ENCODE data around the gene RIOX2. TPM values are rescaled to one million over a fixed set of nuclear protein-coding genes. Genes with fewer than 3 reads are reported as not detected.

Gene RIOX2
- total RNA-seq, 1 donor = 27.1 TPM

DNA sequence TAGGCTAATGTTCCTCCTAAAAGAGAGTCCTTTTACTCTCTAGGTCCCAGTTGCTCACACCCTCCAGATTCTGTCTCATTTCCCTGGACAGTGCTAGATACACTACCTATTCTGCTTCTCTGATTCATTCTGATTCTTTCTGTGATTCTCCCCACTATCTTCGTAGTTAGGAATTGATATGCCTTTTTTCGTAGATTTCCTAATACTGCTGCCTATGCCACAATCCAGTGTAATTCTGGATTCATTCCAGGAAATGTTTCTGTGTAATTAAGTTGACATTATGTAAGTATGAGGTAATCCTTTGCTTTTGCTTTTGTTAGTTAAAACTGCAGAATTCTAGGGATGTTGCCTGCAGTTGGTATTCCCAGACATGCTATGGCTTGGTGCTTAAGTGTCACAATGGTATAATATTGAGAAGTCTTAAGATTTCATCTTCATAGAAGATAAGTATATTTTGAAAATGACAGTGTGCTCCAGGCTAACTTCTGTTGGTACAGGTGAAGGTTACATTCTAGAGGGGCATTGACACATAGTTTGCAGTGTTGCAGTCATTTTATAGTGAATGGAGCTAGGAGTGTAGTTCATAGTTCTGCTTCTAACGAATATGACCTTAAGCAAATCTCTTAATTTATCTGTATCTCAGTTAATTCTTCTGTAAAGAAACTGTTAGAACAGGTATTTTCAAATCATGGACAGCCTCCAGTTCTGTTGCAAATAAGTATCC is 54.3 kb downstream of the RIOX2 start:
- Histone ChIP-seq H3K4me2 (ENCODE audit: insufficient read depth, low read length) (no peak overlapping the region), H3K4me3 (ENCODE audit: insufficient read depth, low read length) (no peak overlapping the region), H3K36me3 (ENCODE audit: insufficient read depth, low read length) (peaks cover 12% of the 10 kb centered on the region), H3K9me3 (ENCODE audit: low read depth, low read length) (no peaks in the 10 kb centered on the region), H3K4me1 (ENCODE audit: insufficient read depth, low read length) (no peaks in the 10 kb centered on the region), H3K27ac (ENCODE audit: low read depth, low read length) (no peak overlapping the region), H2AFZ (ENCODE audit: low read length) (no peak overlapping the region), H3K27me3 (ENCODE audit: insufficient read depth, low read length) (no peaks in the 10 kb centered on the region), H4K20me1 (ENCODE audit: insufficient read depth, low read length) (no peaks in the 10 kb centered on the region), H3K79me2 (ENCODE audit: insufficient read depth, low read length) (no peaks in the 10 kb centered on the region)
- TF ChIP-seq, protein P1, sequence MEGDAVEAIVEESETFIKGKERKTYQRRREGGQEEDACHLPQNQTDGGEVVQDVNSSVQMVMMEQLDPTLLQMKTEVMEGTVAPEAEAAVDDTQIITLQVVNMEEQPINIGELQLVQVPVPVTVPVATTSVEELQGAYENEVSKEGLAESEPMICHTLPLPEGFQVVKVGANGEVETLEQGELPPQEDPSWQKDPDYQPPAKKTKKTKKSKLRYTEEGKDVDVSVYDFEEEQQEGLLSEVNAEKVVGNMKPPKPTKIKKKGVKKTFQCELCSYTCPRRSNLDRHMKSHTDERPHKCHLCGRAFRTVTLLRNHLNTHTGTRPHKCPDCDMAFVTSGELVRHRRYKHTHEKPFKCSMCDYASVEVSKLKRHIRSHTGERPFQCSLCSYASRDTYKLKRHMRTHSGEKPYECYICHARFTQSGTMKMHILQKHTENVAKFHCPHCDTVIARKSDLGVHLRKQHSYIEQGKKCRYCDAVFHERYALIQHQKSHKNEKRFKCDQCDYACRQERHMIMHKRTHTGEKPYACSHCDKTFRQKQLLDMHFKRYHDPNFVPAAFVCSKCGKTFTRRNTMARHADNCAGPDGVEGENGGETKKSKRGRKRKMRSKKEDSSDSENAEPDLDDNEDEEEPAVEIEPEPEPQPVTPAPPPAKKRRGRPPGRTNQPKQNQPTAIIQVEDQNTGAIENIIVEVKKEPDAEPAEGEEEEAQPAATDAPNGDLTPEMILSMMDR (IDR thresholded peaks at IDR 0.05; ENCODE audit: extremely low read depth, low read depth, low read length) = no peak
- DNase-seq (ENCODE audit: insufficient read length, low spot score, missing footprints) = no peak

DNA sequence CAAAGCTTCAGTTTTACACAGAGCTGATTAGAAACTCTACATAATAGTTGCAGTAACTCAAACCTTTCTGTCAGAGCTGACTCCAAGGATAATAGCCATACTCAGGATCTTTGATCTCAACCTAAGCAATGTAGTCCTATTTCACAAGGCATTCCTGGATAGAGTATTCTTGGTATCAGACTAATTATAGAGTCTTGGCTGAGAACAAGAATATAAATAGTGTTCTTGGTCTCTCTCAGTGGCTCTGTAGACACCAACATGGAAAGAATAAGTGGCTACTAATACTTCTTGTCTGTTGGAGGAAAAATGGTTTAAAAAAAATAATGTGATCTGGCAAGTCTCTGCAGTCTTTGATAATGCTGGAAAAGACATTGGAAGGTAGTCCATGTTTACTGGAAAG is 55.7 kb downstream of the RIOX2 start:
- H3K4me2 ChIP-seq (ENCODE audit: insufficient read depth, low read length) = no peak overlapping the region
- no peak overlapping the region for H3K4me3 ChIP-seq (ENCODE audit: insufficient read depth, low read length)
- no peak overlapping the region for H2AFZ ChIP-seq (ENCODE audit: low read length)
- no peak overlapping the region for H3K27ac ChIP-seq (ENCODE audit: low read depth, low read length)
- DNase-seq (ENCODE audit: insufficient read length, low spot score, missing footprints) = no peak
- H3K27me3 ChIP-seq (ENCODE audit: insufficient read depth, low read length) = no peaks in the 10 kb centered on the region
- TF ChIP-seq, protein P1 (IDR thresholded peaks at IDR 0.05; ENCODE audit: extremely low read depth, low read depth, low read length) = no peak
- no peaks in the 10 kb centered on the region for H3K79me2 ChIP-seq (ENCODE audit: insufficient read depth, low read length)
- no peaks in the 10 kb centered on the region for H3K9me3 ChIP-seq (ENCODE audit: low read depth, low read length)
- H3K36me3 ChIP-seq (ENCODE audit: insufficient read depth, low read length) = peaks cover 18% of the 10 kb centered on the region
- H3K4me1 ChIP-seq (ENCODE audit: insufficient read depth, low read length) = no peaks in the 10 kb centered on the region
- H4K20me1 ChIP-seq (ENCODE audit: insufficient read depth, low read length) = no peaks in the 10 kb centered on the region

DNA sequence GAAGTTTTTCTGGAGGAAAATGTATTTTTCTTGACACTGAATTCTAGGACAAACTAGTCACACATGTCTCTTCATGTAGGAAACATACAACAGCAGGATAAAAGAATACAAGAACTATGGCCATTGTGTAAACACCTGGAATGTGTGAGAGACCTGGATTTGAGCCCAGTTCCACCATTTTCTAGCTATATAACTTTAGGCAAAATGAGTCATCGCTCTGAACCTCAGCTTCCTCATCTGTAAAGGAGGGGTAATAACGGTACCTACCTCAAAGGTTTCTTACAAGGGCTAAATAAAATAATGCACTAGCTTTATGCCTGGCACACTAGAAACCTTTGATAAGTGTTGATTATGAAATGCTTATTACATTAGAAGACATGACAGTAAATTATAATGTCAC is 57.8 kb downstream of the RIOX2 start:
- H3K27ac ChIP-seq (ENCODE audit: low read depth, low read length) = no peak overlapping the region
- H3K9me3 ChIP-seq (ENCODE audit: low read depth, low read length) = no peaks in the 10 kb centered on the region
- H3K4me2 ChIP-seq (ENCODE audit: insufficient read depth, low read length) = no peak overlapping the region
- H4K20me1 ChIP-seq (ENCODE audit: insufficient read depth, low read length) = no peaks in the 10 kb centered on the region
- DNase-seq (ENCODE audit: insufficient read length, low spot score, missing footprints) = peak; percentile 37
- no peak overlapping the region for H3K4me3 ChIP-seq (ENCODE audit: insufficient read depth, low read length)
- no peaks in the 10 kb centered on the region for H3K79me2 ChIP-seq (ENCODE audit: insufficient read depth, low read length)
- no peak overlapping the region for H2AFZ ChIP-seq (ENCODE audit: low read length)
- peaks cover 18% of the 10 kb centered on the region for H3K36me3 ChIP-seq (ENCODE audit: insufficient read depth, low read length)
- no peaks in the 10 kb centered on the region for H3K27me3 ChIP-seq (ENCODE audit: insufficient read depth, low read length)
- no peaks in the 10 kb centered on the region for H3K4me1 ChIP-seq (ENCODE audit: insufficient read depth, low read length)
- TF ChIP-seq, protein P1 (IDR thresholded peaks at IDR 0.05; ENCODE audit: extremely low read depth, low read depth, low read length) = no peak

DNA sequence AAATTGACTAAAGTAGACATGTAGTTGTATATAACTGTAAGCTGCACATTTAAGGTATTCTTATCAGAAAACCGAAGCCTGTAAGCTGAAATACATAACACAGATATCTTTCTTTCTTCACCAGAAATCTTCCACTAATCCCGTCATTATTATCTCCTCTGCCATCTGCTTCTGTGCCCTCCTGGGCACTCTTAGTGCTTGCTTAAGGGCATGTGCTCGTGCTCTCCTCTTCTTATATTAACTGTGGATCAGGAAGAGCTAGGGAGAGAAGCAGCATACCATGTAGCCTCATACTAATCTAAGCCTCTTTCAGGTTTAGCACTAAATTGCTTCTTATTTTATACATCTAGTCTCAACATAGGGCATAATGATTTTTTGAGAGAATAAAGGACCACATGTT is 60.8 kb downstream of the RIOX2 start:
- no peak overlapping the region for H3K27ac ChIP-seq (ENCODE audit: low read depth, low read length)
- no peak overlapping the region for H3K4me2 ChIP-seq (ENCODE audit: insufficient read depth, low read length)
- peaks cover 17% of the 10 kb centered on the region for H3K36me3 ChIP-seq (ENCODE audit: insufficient read depth, low read length)
- no peaks in the 10 kb centered on the region for H3K9me3 ChIP-seq (ENCODE audit: low read depth, low read length)
- H2AFZ ChIP-seq (ENCODE audit: low read length) = no peak overlapping the region
- no peaks in the 10 kb centered on the region for H3K4me1 ChIP-seq (ENCODE audit: insufficient read depth, low read length)
- TF ChIP-seq, protein P1 (IDR thresholded peaks at IDR 0.05; ENCODE audit: extremely low read depth, low read depth, low read length) = no peak
- DNase-seq (ENCODE audit: insufficient read length, low spot score, missing footprints) = no peak
- H3K27me3 ChIP-seq (ENCODE audit: insufficient read depth, low read length) = no peaks in the 10 kb centered on the region
- no peak overlapping the region for H3K4me3 ChIP-seq (ENCODE audit: insufficient read depth, low read length)
- no peaks in the 10 kb centered on the region for H3K79me2 ChIP-seq (ENCODE audit: insufficient read depth, low read length)
- no peaks in the 10 kb centered on the region for H4K20me1 ChIP-seq (ENCODE audit: insufficient read depth, low read length)
